HG02759 (cell line): Measurements from ENCODE around the gene ZBTB6.
"Not testable (repeated sequence)": the region's sequence is repeated elsewhere in the genome, so short reads cannot be mapped to it uniquely, and the experiment has no call there.

Experiments used
- ATAC-seq: cut with Tn5 transposase; IDR thresholded peaks from one replicate; pipeline ENCODE4 v1.9.1; 2021; ENCODE audit warnings: mild to moderate bottlenecking, moderate library complexity; ENCODE audit not compliant: unreplicated experiment

The ZBTB6 gene

DNA sequence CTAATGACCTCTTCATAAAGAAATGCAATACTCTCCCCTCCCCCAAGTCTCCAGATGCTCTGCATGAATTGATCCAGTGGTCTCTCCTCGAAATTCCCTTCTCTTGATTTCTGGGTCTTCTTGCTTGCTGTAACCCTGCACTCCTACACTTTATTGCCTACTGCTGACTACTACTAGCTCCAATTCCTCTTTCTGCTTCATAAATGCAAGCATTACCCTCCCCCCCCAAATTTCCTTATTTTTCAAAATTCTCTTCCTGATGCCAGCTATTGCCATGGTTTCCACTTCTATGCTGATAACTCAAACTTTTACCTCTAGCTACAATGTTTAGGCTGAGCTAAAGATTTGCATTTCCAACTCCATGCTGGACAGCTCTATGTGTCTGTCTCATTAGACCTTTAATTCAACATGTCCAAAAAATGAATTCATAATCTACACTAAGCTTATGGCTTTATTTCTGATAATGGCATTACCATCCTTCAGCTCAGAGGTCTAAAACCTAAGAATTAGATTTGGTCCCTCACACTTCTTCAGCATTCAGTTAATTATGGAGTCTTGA lies 16.8 kb upstream of the ZBTB6 start:
- ATAC-seq = no peak

GRCh38 chr9:122923947-122924346 lies 10.8 kb upstream of the ZBTB6 start:
- ATAC-seq = no peak

- ATAC-seq = no peak
Measured at GRCh38 chr9:122922713-122923112, 9.6 kb upstream of the ZBTB6 start.

DNA sequence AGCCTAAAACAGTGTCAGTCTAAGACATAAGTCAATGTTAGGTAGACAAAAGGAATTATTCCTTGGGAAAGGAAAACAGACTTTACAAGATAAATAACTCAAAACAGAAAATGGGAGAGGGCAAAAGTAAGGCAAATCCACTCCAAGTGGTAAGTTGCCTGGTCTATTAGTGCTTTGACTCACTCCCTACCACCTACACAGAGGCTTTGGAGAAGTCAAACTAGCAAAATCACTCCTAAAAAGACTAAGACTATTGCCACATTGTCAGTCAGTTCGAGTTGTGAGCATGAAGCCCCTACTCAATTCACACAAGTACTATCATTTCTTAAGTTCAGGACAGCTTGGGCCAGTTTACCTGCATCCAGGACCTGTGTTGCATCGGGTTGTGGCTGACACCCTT lies 5.2 kb upstream of the ZBTB6 start:
- no peak for ATAC-seq

DNA sequence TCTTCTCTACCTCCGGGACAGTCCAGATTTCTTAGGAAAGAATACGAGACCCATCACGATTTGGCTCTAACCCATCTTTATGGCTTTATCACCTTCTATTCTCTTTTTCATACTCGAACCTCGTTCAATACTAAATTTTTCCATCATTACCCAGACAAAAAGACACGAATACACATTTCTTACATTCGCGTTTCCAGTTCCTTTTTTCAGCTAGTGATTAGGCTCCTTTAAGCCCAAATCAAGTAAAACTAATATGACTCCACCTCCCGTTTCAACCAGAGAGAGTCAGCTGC lies 506 bp downstream of the ZBTB6 start:
- ATAC-seq = no peak

DNA sequence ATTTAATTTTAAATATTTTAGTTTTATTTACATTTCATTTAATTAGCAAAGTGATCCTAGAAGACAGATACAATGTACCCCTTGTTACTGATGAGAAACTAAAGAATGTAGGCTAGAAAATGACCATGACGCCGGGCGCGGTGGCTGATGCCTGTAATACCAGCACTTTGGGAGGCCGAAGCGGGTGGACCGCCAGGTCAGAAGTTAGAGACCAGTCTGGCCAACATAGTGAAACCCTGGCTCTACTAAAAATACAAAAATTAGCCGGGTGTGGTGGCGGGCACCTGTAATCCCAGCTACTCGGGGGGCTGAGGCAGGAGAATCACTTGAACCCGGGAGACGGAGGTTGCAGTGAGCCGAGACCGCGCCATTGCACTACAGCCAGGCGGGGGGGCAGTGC lies 7.0 kb downstream of the ZBTB6 start:
- not testable (repeated sequence) for ATAC-seq

DNA sequence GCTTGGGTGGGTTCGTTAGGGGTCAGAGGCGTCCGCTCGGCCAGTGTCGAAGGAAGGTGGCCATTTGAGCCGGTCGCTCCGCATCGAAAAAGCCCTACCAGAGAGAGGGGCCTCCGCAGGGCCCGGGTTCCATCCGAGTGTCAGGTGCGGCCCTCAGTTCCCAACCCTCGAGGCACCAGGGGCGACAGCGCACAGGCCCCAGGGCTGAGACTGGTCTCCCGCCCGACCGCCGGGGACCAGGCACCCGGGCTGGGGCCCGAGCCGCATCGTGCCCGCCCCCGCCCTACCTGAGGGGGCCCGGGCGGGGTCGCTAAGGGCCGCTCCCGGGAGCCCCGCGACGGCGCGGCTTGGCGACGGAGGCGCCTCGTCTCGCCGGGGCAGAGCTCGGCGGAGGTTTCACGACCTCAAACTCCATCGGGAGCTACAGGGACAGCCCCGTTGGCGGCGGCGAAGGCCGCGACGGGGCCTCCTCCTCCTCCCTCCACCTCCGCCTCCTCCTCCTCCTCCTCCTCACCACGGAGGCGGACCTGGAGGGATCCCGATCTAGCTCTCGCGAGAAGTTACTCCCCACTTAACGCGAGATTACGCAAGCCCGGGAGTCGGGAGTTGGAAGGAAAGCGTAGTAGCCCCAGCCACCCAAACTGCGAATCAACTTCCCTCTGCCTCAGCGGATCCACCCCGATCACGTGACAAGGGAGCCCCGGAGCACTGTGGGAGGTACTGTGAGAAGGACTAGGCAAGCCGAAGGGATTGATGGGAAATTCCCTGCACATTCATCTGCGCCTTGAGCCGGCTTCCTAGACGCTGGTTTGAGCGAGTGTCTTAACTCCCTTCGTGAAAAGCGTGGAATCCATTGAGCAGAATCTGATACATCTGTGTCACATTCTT lies 8.1 kb downstream of the ZBTB6 start, which contains the start of gene RC3H2:
RC3H2 (minus strand) TSS at position 537 of the 888 bp plus-strand sequence. CDS start 7,850 bp downstream, outside the sequence.
- ATAC-seq = peak; percentile 90

DNA sequence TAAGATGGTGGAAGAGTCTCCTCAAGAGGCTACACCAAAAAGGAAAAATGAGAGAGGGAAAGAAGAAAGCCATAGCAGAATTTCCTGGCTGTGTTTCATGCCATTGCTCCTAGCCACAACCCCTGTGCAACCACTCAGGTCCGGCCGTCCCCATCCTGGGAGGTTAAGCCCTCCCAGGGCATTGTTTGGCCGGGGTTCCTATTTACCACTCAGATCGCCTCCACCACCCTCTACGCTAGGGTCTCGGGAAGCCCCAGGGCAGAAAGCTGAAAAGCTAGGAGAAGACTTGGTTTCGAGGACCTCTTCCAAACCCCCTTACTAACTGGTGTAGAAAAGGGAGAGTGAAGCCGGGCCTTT lies 8.7 kb downstream of the ZBTB6 start:
- peak; percentile 21 for ATAC-seq

- no peak for ATAC-seq
Measured at GRCh38 chr9:122900791-122901190, 12.3 kb downstream of the ZBTB6 start.

- ATAC-seq = no peak
Measured at GRCh38 chr9:122897969-122898368, 15.2 kb downstream of the ZBTB6 start.

- no peak for ATAC-seq
Measured at GRCh38 chr9:122888480-122888879, 24.6 kb downstream of the ZBTB6 start.

DNA sequence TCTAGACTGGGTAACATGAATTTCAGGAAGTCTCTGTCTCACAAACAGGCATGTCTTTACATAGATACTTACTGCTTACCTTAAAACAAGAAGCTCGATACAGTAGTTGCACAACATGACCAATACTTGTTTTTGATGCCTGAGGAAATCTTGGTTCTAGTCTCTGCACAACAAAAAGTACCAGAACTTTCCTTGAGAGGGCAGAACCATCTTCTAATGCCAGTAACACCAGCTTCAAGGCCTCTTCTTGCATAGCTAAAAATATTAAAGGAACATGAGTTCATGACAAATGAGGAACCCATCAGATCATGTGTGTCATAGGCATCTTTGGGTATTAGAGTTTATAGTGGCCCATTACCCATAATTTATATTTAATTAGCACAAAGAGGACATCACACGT lies 30.0 kb downstream of the ZBTB6 start:
- no peak for ATAC-seq

GRCh38 chr9:122879443-122879842 lies 33.7 kb downstream of the ZBTB6 start:
- no peak for ATAC-seq

GRCh38 chr9:122875523-122875922 lies 37.6 kb downstream of the ZBTB6 start:
- no peak for ATAC-seq

- ATAC-seq = not testable (repeated sequence)
Measured at GRCh38 chr9:122867276-122867675, 45.8 kb downstream of the ZBTB6 start.

DNA sequence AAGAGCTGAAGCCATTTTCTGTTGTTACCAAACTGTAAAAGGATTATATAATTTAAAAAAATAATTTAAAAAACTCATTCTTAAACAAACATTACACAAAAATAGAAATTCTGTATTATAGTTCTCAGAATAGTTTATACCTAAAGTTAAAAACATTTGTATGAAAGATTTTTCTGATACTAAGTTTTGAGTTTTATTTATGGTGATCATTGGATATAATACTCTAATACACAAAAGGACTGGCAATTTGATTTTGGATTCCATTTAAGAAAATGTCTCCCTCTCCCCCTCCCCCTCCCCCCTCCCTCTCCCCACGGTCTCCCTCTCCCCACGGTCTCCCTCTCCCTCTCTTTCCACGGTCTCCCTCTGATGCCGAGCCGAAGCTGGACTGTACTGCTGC lies 47.0 kb downstream of the ZBTB6 start:
- ATAC-seq = no peak

DNA sequence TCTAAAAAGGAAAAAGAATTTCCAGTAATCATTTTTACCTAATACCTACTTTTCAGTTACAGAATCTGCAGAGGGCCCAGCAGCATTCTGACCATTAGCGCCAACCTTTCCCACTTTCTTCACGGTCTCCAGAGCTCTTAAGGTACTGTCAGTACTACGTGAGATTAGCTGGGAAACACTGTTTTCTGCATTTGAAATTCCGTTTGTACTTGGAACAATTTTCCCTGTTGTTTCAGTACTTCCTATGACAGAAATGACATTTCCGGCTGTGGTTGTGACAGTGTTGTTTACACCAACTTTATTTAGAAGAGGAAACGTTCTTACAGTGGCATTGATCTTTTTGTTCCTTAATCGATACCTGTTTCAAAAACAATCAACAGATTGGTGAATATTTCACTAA lies 47.8 kb downstream of the ZBTB6 start:
- ATAC-seq = no peak

GRCh38 chr9:122863407-122863806 lies 49.7 kb downstream of the ZBTB6 start:
- ATAC-seq = no peak

DNA sequence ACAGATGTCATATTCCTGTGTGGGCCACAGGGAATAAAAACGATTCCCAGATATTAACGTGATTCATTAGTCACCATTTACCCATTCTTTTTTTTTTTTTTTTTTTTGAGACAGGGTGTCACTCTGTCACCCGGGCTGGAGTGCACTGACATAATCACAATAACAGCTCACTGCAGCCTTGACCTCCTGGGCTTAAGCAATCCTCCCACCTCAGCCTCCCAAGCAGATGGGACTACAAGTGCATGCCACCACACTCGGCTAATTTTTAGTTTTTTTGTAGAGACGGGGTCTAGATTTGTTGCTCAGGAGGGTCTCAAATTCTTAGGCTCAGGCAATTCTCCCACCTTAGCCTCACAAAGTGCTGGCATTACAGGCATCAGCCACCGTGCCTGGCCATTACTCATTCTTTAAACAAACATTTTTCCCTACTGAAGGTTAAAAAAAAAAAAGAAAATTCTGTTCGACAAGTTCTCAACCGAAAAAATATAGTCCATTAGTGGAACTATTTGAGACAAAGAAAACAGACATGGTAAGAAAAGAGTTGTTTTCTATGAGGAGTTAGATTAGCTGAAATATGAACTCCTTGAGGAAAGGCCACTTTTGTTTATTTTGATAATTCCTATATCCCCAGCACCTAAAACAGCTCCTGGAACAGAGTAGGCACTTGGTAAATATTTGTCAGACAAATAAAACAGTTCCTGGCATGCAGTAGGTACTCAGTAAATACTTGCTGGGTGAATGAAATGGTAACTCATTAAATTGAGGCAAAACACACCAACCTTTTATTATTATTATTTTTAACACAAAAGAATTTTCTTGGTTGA lies 52.6 kb downstream of the ZBTB6 start:
- ATAC-seq = no peak
